HL-60 (cell line): ENCODE results near the gene ACRV1.

ENCODE experiments used
- DNase-seq, 2 experiments: peaks; one replicate each; pipeline ENCODE4 v3.0.0-alpha.2; 2010 to 2020; ENCODE audit warnings: low read depth in 1 of 2, low spot score in 1 of 2
- H3K27ac ChIP-seq: fragments of 250-450 bp; sonication (Bioruptor Pico); replicated peaks from 2 replicates; pipeline ENCODE4 v1.5.1; 2020; ENCODE audit warnings: mild to moderate bottlenecking, moderate library complexity
- H3K27me3 ChIP-seq: fragments of 250-450 bp; sonication (Bioruptor Pico); 2 replicates; pipeline ENCODE4 v1.5.1; 2021; ENCODE audit warnings: mild to moderate bottlenecking, moderate library complexity; ENCODE audit not compliant: insufficient read depth, poor library complexity, severe bottlenecking
- H3K4me3 ChIP-seq: replicated peaks from 2 replicates; pipeline ENCODE4 v1.5.1; 2011; ENCODE audit warnings: mild to moderate bottlenecking, control low read depth, low read length; ENCODE audit not compliant: insufficient read depth
- GABPA ChIP-seq: IDR thresholded peaks from 2 replicates; pipeline ENCODE4 v1.6.1; 2012; ENCODE audit warnings: low read depth
- POLR2AphosphoS5 ChIP-seq: IDR thresholded peaks from 2 replicates; pipeline ENCODE4 v1.6.1; 2012; ENCODE audit warnings: low read depth
- SPI1 ChIP-seq: IDR thresholded peaks from 2 replicates; pipeline ENCODE4 v1.6.1; 2012; ENCODE audit warnings: low read depth, mild to moderate bottlenecking, borderline replicate concordance
- TF ChIP-seq, protein P1 (sequence below): IDR thresholded peaks from one replicate; pipeline ENCODE4 v1.5.1; 2011; ENCODE audit warnings: low read length, control low read depth, inconsistent platforms; ENCODE audit not compliant: insufficient read depth
- TF ChIP-seq, protein P2 (sequence below): IDR thresholded peaks from 2 replicates; pipeline ENCODE4 v1.6.1; 2012; ENCODE audit warnings: low read depth; ENCODE audit not compliant: insufficient replicate concordance

Gene ACRV1

GRCh38 chr11:125637840-125638239 lies 42.8 kb downstream of the ACRV1 start:
- no peak for DNase-seq
- Histone ChIP-seq H3K27me3 (no peaks in the 10 kb centered on the region), H3K27ac (no peak overlapping the region), H3K4me3 (no peak overlapping the region)
- TF ChIP-seq SPI1 (no peak), POLR2AphosphoS5 (no peak), GABPA (no peak)
- TF ChIP-seq, protein P1, sequence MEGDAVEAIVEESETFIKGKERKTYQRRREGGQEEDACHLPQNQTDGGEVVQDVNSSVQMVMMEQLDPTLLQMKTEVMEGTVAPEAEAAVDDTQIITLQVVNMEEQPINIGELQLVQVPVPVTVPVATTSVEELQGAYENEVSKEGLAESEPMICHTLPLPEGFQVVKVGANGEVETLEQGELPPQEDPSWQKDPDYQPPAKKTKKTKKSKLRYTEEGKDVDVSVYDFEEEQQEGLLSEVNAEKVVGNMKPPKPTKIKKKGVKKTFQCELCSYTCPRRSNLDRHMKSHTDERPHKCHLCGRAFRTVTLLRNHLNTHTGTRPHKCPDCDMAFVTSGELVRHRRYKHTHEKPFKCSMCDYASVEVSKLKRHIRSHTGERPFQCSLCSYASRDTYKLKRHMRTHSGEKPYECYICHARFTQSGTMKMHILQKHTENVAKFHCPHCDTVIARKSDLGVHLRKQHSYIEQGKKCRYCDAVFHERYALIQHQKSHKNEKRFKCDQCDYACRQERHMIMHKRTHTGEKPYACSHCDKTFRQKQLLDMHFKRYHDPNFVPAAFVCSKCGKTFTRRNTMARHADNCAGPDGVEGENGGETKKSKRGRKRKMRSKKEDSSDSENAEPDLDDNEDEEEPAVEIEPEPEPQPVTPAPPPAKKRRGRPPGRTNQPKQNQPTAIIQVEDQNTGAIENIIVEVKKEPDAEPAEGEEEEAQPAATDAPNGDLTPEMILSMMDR, result no peak
- TF ChIP-seq, protein P2, sequence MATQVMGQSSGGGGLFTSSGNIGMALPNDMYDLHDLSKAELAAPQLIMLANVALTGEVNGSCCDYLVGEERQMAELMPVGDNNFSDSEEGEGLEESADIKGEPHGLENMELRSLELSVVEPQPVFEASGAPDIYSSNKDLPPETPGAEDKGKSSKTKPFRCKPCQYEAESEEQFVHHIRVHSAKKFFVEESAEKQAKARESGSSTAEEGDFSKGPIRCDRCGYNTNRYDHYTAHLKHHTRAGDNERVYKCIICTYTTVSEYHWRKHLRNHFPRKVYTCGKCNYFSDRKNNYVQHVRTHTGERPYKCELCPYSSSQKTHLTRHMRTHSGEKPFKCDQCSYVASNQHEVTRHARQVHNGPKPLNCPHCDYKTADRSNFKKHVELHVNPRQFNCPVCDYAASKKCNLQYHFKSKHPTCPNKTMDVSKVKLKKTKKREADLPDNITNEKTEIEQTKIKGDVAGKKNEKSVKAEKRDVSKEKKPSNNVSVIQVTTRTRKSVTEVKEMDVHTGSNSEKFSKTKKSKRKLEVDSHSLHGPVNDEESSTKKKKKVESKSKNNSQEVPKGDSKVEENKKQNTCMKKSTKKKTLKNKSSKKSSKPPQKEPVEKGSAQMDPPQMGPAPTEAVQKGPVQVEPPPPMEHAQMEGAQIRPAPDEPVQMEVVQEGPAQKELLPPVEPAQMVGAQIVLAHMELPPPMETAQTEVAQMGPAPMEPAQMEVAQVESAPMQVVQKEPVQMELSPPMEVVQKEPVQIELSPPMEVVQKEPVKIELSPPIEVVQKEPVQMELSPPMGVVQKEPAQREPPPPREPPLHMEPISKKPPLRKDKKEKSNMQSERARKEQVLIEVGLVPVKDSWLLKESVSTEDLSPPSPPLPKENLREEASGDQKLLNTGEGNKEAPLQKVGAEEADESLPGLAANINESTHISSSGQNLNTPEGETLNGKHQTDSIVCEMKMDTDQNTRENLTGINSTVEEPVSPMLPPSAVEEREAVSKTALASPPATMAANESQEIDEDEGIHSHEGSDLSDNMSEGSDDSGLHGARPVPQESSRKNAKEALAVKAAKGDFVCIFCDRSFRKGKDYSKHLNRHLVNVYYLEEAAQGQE, result no peak

- DNase-seq, result no peak
- Histone ChIP-seq H3K27me3 (no peaks in the 10 kb centered on the region), H3K27ac (no peak overlapping the region; the same call in 1 of the 2 replicates), H3K4me3 (peak overlapping the region; percentile 93)
- TF ChIP-seq GABPA (no peak), POLR2AphosphoS5 (no peak), SPI1 (no peak)
- TF ChIP-seq, protein P1, result no peak
- TF ChIP-seq, protein P2, result no peak
Observed at GRCh38 chr11:125627236-125627910, 53.3 kb downstream of the ACRV1 start.

GRCh38 chr11:125626288-125626950 lies 54.2 kb downstream of the ACRV1 start:
- Histone ChIP-seq H3K4me3 (peak overlapping the region; percentile 93), H3K27me3 (no peaks in the 10 kb centered on the region), H3K27ac (peak overlapping the region; percentile 85)
- DNase-seq, result peak; percentile 48 to 64
- TF ChIP-seq POLR2AphosphoS5 (no peak), SPI1 (no peak), GABPA (no peak)
- TF ChIP-seq, protein P1, result no peak
- TF ChIP-seq, protein P2, result no peak
